Measurements from ENCODE around the gene MT3. TPM values are rescaled to one million over a fixed set of nuclear protein-coding genes. Genes with fewer than 3 reads are reported as not detected.

The MT3 gene
- total RNA-seq, 3 donors from 2014 or later: 0.35 TPM; not detected in 2

DNA sequence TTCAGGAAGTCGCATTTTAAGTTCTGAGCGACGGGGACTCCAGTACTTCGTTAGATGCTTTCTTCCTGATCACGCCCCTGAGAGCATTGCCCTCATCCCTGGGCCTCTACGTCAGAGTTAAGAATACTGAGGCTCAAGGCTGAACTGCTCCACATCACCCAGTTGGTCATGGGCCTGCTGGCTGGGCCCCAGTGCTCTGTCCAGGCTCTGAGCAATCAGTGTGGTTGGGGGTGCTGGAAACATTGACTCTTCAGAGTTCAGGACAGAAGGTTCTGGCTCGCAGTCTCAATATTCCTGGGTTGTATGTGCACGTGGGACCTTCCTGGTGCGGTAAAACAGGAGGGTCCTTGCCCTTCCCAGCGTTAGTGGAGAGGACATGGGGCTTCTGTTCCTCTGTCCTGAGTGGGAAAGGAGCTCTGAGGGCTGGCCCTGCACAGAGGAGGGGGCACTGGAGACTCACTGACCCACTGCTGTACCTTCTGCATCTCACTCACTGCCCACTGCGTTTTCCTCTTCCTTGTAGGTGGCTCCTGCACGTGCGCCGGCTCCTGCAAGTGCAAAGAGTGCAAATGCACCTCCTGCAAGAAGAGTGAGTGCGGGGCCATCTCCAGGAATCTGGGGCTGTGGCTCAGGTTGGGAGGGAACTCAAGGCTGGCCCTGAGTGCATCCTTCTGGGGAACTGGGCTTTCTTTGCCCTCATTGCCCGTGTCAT lies 36.8 kb downstream of the MT3 start:
- H3K4me3 Mint-ChIP-seq: peak overlapping the region; percentile 85
- DNase-seq (no peak), ATAC-seq (peak; percentile 7 to 19)
- peaks cover 9% of the 10 kb centered on the region for H3K4me1 Mint-ChIP-seq (ENCODE audit: low read depth)
- H3K9me3 Mint-ChIP-seq: no peaks in the 10 kb centered on the region
- peaks cover 26% of the 10 kb centered on the region for H3K27me3 Mint-ChIP-seq (ENCODE audit: low read depth)
- H3K36me3 Mint-ChIP-seq (ENCODE audit: insufficient read depth): no peaks in the 10 kb centered on the region

DNA sequence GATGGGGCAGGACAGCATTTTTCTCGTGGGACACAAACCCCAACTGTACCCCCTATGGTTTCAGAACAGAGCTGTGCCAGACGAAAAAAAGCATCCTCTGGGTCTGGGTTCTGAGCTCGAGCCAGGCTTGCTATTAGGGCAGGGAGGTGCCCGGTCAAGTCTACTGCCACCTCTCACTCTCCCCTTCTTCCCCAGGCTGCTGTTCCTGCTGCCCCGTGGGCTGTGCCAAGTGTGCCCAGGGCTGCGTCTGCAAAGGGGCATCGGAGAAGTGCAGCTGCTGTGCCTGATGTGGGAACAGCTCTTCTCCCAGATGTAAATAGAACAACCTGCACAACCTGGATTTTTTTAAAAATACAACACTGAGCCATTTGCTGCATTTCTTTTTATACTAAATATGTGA lies 37.4 kb downstream of the MT3 start:
- Mint-ChIP-seq H3K9me3 (no peaks in the 10 kb centered on the region), H3K36me3 (ENCODE audit: insufficient read depth) (no peaks in the 10 kb centered on the region), H3K27me3 (ENCODE audit: low read depth) (peaks cover 32% of the 10 kb centered on the region), H3K4me3 (peak overlapping the region; percentile 85), H3K4me1 (ENCODE audit: low read depth) (peaks cover 10% of the 10 kb centered on the region)
- no peak for ATAC-seq
- no peak for DNase-seq

DNA sequence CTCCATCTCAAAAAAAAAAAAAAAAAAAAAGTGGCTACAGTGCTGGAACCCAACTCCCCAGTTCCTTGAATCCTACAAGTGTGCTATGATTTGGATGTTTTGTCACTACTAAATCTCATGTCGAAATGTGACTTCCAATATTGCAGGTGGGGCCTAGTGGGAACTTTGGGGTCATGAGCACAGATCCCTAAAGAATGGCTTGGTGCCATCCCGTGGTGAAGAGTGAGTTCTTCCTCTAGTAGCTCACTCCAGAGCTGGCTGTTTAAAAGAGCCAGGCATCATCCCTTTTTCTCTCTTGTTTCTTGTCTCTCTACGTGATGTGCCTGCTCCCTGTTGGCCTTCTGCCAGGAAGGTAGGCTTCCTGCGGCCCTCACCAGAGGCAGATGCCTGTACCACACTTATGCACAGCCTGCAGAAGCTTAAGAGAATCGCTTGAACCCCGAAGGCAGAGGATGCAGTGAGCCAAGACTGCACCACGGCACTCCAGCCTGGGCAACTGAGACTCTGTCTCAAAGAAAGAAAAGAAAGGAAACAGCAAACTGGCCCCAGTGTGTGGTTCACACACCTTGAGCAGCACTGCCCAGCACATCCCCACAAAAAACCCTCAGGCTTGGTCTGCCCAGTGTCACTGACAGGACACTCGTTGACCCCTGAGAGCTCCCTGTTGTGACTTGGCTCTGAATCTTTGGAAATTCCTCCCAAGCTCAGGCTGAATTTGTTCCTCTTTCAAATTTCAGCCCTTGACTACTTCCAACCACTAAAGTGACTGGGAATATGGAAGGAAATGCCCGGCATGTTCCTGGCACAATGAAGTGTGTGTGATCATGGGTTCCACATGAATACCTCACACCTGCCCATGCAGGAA lies 39.4 kb downstream of the MT3 start:
- Mint-ChIP-seq H3K4me3 (no peak overlapping the region), H3K27me3 (ENCODE audit: low read depth) (peaks cover 49% of the 10 kb centered on the region), H3K36me3 (ENCODE audit: insufficient read depth) (no peaks in the 10 kb centered on the region), H3K9me3 (no peaks in the 10 kb centered on the region), H3K4me1 (ENCODE audit: low read depth) (peaks cover 17% of the 10 kb centered on the region)
- ATAC-seq: no peak
- no peak for DNase-seq

DNA sequence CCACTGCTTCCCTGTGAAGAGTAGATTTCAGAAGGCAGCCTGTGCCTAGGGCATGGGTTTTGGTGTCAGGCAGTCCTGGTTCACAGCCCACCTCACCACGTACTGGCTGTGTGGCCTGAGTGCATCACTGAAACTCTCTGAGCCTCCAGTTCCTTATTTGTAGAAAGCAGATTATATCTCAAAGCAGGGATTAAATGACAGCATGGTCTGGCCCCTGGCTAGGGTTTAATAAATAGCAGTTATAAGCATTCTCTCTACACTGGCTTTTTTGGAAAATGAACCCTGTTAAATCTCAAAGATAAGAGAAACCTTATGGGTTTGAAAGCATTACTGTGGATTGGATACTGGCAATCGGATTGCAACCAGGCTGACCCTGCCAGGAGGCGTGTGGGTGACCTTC lies 40.2 kb downstream of the MT3 start:
- peaks cover 19% of the 10 kb centered on the region for H3K4me1 Mint-ChIP-seq (ENCODE audit: low read depth)
- no peak for DNase-seq
- no peaks in the 10 kb centered on the region for H3K36me3 Mint-ChIP-seq (ENCODE audit: insufficient read depth)
- H3K4me3 Mint-ChIP-seq: no peak overlapping the region
- peaks cover 55% of the 10 kb centered on the region for H3K27me3 Mint-ChIP-seq (ENCODE audit: low read depth)
- no peaks in the 10 kb centered on the region for H3K9me3 Mint-ChIP-seq
- ATAC-seq: no peak

DNA sequence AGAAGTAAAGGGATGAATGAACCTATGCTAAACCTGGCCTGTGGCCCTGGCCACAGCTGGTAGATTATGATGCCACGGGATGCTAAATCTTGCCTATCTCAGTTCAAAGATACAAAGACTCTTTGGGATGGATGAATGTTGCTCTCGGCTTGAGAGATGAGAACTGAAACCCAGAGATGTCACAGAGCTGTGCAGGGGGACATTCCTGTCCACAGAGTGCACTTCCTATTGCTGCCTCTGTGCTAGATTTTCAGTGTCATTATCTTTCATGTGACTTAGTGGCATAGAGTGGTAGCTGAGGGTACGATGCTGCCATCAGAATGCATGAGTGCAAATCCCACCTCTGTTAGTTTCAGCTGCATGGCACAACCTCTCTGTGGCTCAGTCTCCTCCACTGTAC lies 40.8 kb downstream of the MT3 start:
- ATAC-seq (no peak), DNase-seq (no peak)
- H3K9me3 Mint-ChIP-seq: no peaks in the 10 kb centered on the region
- peaks cover 20% of the 10 kb centered on the region for H3K4me1 Mint-ChIP-seq (ENCODE audit: low read depth)
- peaks cover 58% of the 10 kb centered on the region for H3K27me3 Mint-ChIP-seq (ENCODE audit: low read depth)
- no peaks in the 10 kb centered on the region for H3K36me3 Mint-ChIP-seq (ENCODE audit: insufficient read depth)
- H3K4me3 Mint-ChIP-seq: no peak overlapping the region

DNA sequence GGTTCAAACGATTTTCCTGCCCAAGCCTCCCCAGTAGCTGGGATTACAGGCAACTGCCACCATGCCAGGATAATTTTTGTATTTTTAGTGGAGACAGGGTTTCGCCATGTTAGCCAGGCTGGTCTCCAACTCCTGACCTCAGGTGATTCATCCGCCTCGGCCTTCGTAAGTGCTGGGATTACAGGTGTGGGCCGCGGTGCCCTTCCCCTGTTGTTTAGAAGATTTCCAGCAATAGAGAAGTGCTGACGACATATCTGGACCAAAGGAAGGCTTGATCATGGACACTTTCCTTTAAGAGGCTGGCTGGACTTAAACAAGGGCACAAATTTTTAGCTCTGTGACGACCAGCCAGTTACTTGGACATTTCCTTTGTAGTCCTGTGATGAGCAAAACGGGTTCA lies 41.9 kb downstream of the MT3 start:
- peaks cover 22% of the 10 kb centered on the region for H3K4me1 Mint-ChIP-seq (ENCODE audit: low read depth)
- H3K9me3 Mint-ChIP-seq: no peaks in the 10 kb centered on the region
- no peak for ATAC-seq
- H3K27me3 Mint-ChIP-seq (ENCODE audit: low read depth): peaks cover 60% of the 10 kb centered on the region
- DNase-seq: no peak
- no peak overlapping the region for H3K4me3 Mint-ChIP-seq
- no peaks in the 10 kb centered on the region for H3K36me3 Mint-ChIP-seq (ENCODE audit: insufficient read depth)

DNA sequence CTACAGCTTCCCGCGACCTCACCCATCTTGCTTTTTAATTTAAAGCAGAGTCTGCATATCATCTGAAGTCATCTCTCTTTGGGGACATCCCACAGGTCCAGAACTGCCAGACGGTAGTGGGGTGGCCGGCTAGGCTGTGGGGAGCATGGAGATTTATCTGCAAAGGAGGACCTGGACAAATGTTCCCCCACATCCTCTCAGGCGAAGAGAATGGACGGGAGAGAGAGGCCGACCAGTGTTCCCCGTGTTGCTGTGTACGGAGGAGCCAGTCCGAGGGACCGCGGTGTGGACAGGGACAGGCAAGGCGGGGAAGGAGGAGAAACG lies 42.5 kb downstream of the MT3 start:
- DNase-seq: no peak
- H3K9me3 Mint-ChIP-seq: no peaks in the 10 kb centered on the region
- peaks cover 65% of the 10 kb centered on the region for H3K27me3 Mint-ChIP-seq (ENCODE audit: low read depth)
- no peak for ATAC-seq
- H3K4me3 Mint-ChIP-seq: peak overlapping the region; percentile 60
- peaks cover 22% of the 10 kb centered on the region for H3K4me1 Mint-ChIP-seq (ENCODE audit: low read depth)
- H3K36me3 Mint-ChIP-seq (ENCODE audit: insufficient read depth): no peaks in the 10 kb centered on the region

DNA sequence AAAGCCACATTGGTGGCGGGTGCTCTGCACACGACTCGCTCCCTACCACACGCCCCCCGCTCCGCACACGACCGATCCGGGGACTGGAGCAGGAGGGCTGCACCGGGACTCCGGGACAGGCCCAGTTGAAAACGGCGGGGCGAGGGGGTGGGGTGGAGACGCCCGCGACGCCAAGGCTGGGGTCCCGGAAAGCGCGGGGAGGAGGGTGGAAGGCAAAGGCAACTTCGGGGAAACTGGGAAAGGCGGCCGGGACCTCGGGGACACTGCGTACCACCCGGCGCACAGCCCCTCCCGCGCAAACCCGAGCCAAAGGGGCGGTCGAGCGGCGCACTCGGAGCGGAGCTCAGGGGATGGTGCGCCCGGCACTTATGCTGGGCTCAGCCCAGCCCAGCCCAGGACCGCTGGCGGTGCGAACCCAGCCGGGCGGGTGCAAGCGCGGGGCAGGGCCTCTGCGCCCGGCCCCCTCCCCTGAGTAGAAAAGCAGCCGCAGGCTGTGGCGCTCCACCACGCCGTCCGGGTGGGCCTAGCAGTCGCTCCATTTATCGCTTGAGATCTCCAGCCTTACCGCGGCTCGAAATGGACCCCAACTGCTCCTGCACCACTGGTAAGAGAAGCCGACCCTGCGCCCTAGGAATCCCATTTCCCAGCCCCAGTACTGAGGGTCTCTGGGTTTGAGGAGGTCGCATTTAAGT lies 43.0 kb downstream of the MT3 start, which contains the start of gene MT1M:
Gene MT1M, plus strand, starts transcription at position 504 of the 692 bp plus-strand sequence. Its CDS starts 73 bp downstream, at position 577.
- peak; percentile 54 to 70 for ATAC-seq
- Mint-ChIP-seq H3K36me3 (ENCODE audit: insufficient read depth) (no peaks in the 10 kb centered on the region), H3K9me3 (no peaks in the 10 kb centered on the region), H3K27me3 (ENCODE audit: low read depth) (peaks cover 65% of the 10 kb centered on the region), H3K4me3 (peak within 1 kb of the TSS; percentile 60), H3K4me1 (ENCODE audit: low read depth) (peaks cover 22% of the 10 kb centered on the region)
- DNase-seq: no peak

DNA sequence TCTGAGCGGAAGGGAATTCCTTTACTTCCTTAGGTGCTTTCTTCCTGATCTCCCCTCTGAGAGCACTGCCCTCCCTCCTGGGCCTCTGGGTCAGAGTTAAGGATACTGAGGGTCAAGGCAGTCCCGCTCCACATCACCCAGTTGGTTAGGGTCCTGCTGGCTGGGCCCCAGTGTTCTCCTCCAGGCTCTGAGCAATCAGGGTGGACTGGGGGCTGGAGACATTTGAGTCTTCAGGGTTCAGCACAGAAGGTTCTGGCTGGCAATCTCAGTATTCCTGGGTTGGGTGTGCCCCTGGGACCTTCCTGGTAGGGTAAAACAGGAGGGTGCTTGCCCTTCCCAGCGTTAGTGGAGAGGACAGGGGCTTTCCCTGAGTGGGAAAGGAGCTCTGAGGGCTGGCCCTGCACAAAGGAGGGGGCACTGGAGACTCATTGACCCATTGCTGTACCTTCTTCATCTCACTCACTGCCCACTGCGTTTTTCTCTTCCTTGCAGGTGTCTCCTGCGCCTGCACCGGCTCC lies 43.6 kb downstream of the MT3 start:
- Mint-ChIP-seq H3K4me1 (ENCODE audit: low read depth) (peaks cover 25% of the 10 kb centered on the region), H3K4me3 (peak overlapping the region; percentile 40), H3K27me3 (ENCODE audit: low read depth) (peaks cover 71% of the 10 kb centered on the region), H3K36me3 (ENCODE audit: insufficient read depth) (no peaks in the 10 kb centered on the region), H3K9me3 (no peaks in the 10 kb centered on the region)
- ATAC-seq (no peak), DNase-seq (no peak)

DNA sequence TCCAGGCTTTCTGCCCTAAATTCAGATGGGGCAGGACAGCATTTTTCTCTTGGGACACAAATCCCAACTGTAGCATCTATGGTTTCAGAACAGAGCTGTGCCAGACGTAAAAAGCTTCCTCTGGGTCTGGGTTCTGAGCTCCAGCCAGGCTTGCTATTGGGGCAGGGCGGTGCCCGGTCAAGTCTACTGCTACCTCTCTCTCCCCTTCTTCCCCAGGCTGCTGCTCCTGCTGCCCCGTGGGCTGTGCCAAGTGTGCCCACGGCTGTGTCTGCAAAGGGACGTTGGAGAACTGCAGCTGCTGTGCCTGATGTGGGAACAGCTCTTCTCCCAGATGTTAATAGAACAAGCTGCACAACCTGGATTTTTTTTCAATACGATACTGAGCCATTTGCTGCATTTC lies 44.2 kb downstream of the MT3 start:
- H3K27me3 Mint-ChIP-seq (ENCODE audit: low read depth): peaks cover 74% of the 10 kb centered on the region
- H3K4me3 Mint-ChIP-seq: no peak overlapping the region
- ATAC-seq: no peak
- DNase-seq: no peak
- H3K4me1 Mint-ChIP-seq (ENCODE audit: low read depth): peaks cover 28% of the 10 kb centered on the region
- H3K36me3 Mint-ChIP-seq (ENCODE audit: insufficient read depth): no peaks in the 10 kb centered on the region
- no peaks in the 10 kb centered on the region for H3K9me3 Mint-ChIP-seq

DNA sequence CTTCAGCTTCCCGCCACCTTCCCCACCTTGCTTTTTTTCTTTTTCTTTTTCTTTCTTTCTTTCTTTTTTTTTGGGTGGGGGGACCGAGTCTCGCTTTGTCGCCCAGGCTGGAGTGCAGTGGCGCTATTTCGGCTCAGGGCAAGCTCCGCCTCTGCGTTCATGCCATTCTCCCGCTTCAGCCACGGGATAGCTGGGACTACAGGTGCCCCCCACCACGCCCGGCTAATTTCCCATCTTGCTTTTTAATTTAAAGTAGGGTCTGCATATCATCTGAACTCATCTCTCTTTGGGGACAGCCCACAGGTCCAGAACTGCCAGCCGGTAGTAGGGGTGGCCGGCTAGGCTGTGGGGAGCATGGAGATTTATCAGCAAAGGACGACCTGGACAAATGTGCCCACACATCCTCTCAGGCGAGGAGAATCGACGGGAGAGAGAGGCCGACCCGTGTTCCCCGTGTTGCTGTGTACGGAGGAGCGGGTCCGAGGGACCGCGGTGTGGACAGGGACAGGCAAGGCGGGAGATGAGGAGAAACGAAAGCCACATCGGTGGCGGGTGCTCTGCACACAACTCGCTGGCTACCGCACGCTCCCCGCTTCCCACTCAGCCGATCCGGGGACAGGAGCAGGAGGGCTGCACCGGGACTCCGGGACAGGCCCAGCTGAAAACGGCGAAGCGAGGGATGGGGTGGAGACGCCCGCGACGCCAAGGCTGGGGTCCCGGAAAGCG lies 45.5 kb downstream of the MT3 start:
- Mint-ChIP-seq H3K4me3 (peak overlapping the region; percentile 35), H3K36me3 (ENCODE audit: insufficient read depth) (no peaks in the 10 kb centered on the region), H3K9me3 (no peaks in the 10 kb centered on the region), H3K4me1 (ENCODE audit: low read depth) (peaks cover 30% of the 10 kb centered on the region), H3K27me3 (ENCODE audit: low read depth) (peaks cover 82% of the 10 kb centered on the region)
- ATAC-seq (no peak), DNase-seq (no peak)

DNA sequence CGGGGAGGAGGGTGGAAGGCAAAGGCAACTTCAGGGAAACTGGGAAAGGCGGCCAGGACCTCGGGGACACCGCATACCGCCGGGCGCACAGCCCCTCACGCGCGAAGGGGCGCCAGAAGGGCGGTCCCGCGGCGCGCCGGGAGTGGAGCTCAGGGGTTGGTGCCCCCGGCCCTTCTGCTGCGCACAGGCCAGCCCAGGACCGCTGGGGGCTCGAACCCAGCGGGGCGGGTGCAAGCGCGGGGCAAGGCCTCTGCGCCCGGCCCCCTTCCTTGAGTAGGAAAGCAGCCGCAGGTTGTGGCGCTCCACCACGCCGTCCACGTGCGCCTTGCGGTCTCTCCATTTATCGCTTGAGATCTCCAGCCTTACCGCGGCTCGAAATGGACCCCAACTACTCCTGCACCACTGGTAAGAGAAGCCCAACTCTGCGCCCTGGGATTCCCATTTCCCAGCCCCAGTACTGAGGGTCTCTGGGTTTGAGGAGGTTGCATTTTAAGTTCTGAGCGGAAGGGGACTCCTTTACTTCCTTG lies 46.2 kb downstream of the MT3 start:
- DNase-seq (no peak), ATAC-seq (peak in 1 of 2 donors; percentile 10)
- Mint-ChIP-seq H3K4me3 (peak overlapping the region; percentile 11), H3K9me3 (no peaks in the 10 kb centered on the region), H3K36me3 (ENCODE audit: insufficient read depth) (no peaks in the 10 kb centered on the region), H3K4me1 (ENCODE audit: low read depth) (peaks cover 30% of the 10 kb centered on the region), H3K27me3 (ENCODE audit: low read depth) (peaks cover 87% of the 10 kb centered on the region)

DNA sequence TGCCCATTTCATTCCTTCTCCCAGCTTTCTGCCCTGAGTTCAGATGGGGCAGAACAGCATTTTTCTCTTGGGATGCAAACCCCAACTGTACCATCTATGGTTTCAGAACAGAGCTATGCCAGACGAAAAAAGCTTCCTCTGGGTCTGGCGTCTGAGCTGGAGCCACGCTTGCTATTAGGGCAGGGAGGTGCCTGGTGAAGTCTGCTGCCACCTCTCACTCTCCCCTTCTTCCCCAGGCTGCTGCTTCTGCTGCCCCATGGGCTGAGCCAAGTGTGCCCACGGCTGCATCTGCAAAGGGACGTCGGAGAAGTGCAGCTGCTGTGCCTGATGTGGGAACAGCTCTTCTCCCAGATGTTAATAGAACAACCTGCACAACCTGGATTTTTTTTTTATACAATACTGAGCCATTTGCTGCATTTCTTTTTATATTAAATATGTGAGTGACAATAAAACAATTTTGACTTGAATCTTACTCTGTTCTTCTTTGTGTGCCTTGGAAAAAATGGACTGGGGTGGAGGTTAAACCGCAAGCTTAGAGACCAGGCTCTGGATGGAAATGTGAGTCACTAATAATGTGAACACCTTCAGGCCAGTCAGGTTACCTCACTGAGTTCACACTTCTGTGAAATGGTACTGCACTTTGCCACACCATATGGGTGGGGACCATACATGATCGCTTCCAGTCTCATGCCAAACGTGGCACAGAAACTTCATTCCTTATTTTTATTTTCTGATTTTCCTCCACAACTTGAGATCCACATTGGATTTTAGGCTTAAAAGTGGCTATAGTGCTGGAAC lies 47.5 kb downstream of the MT3 start:
- DNase-seq: no peak
- peaks cover 27% of the 10 kb centered on the region for H3K4me1 Mint-ChIP-seq (ENCODE audit: low read depth)
- no peak for ATAC-seq
- peaks cover 78% of the 10 kb centered on the region for H3K27me3 Mint-ChIP-seq (ENCODE audit: low read depth)
- H3K9me3 Mint-ChIP-seq: no peaks in the 10 kb centered on the region
- no peak overlapping the region for H3K4me3 Mint-ChIP-seq
- H3K36me3 Mint-ChIP-seq (ENCODE audit: insufficient read depth): no peaks in the 10 kb centered on the region

Data from activated T-cell treated with anti-CD3 and anti-CD28 coated beads, Interleukin-2, amount 50 U/mL, for 4 hours (primary cell).